Measurements from ENCODE around the gene TXNDC11.
"Not testable (repeated sequence)": the region's sequence is repeated elsewhere in the genome, so short reads cannot be mapped to it uniquely, and the experiment has no call there.

TXNDC11 gene, protein sequence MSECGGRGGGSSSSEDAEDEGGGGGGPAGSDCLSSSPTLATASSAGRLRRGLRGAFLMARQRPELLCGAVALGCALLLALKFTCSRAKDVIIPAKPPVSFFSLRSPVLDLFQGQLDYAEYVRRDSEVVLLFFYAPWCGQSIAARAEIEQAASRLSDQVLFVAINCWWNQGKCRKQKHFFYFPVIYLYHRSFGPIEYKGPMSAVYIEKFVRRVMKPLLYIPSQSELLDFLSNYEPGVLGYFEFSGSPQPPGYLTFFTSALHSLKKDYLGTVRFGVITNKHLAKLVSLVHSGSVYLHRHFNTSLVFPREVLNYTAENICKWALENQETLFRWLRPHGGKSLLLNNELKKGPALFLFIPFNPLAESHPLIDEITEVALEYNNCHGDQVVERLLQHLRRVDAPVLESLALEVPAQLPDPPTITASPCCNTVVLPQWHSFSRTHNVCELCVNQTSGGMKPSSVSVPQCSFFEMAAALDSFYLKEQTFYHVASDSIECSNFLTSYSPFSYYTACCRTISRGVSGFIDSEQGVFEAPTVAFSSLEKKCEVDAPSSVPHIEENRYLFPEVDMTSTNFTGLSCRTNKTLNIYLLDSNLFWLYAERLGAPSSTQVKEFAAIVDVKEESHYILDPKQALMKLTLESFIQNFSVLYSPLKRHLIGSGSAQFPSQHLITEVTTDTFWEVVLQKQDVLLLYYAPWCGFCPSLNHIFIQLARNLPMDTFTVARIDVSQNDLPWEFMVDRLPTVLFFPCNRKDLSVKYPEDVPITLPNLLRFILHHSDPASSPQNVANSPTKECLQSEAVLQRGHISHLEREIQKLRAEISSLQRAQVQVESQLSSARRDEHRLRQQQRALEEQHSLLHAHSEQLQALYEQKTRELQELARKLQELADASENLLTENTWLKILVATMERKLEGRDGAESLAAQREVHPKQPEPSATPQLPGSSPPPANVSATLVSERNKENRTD
- total RNA-seq, result 69.9 to 129 reads per million in 2 donors

DNA sequence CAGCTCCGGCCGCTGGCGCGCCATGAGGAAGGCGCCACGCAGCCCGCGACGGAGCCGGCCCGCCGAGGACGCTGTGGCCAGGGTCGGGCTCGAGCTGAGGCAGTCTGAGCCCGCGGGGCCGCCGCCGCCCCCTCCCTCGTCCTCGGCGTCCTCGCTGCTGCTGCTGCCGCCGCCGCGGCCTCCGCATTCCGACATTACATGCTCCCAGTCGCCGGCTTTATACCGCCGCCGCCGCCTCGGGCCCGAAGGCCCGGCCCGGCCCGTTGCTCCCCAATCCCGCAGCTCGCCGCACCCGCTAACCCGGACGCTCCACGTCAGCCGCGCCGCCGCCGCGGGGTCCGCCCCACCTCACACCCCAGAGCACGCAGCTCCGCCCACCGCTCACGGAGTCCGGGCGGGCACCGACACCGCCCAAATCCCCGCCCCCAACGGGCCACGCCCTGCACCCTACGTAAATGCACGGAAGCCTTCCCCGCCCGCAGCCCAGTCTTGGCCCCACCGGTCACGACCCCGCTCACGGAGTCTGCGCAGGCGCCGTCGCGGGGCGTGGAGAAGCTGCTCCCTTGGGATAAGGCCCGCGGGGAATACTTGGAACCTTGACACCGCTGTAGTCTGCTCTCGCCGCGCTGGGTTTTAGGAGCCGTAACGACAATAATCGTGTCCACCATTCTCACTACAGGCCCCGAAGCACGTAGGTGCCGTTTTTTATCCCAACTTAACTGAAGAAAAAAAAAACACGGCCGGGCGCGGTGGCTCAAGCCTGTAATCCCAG lies at the start of gene TXNDC11:
TSS of gene TXNDC11 (minus strand) at position 322 of the 772 bp plus-strand sequence. CDS start at position 195, 127 bp downstream.
- DNase-seq, result peak; percentile 100

DNA sequence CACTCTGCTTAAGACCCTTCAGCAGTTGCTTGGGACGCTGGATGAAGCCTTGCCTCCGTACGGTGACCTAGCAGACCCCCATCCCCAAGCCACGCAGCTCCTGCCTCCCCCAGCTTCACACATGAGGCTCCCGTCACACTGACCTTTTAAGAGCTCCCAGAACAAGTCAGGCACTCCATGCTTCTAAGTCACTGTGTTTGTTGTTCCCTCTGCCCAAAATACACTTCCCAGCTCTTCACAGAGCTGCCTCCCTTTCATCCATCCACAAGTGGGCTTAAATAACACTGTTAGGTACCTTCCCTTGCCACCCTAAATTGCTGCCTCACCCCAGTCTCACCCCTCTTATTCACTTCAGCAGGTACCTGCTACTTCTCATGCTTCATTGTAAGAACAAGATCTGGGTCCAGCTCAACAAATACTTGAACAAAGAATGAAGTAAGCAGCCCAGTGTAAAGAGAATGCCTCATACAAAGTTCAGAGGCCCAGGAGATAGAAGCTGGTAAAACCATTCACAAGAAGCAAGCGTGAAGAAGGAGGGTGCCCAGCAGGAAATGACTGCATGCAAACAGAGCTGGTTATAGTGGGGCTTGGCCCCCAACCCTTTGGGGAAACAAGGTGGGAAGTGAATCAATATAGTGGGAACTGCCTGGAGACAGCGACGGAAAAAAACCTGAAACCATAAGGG lies 48.6 kb upstream of the TXNDC11 start:
- no peak for DNase-seq

- no peak for DNase-seq
Measured at GRCh38 chr16:11788914-11789313, 46.3 kb upstream of the TXNDC11 start.

GRCh38 chr16:11784980-11785599 lies 42.4 kb upstream of the TXNDC11 start:
- not testable (repeated sequence) for DNase-seq

DNA sequence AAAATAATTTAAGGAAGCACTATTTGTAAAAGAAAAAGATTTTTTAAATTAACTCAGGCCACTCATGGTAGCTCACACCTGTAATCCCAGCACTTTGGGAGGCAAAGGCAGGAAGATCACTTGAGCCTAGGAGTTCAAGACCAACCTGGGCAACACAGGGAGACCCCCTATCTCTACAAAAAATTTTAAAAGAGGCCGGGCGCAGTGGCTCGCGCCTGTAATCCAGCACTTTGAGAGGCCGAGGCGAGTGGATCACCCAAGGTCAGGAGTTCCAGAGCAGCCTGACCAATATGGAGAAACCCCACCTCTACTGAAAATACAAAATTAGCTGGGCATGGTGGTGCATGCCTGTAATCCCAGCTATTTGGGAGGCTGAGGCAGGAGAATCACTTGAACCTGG lies 41.7 kb upstream of the TXNDC11 start:
- DNase-seq, result not testable (repeated sequence)

- no peak for DNase-seq
Measured at GRCh38 chr16:11784038-11784369, 41.3 kb upstream of the TXNDC11 start.

- peak; percentile 34 for DNase-seq
Measured at GRCh38 chr16:11783319-11784037, 40.8 kb upstream of the TXNDC11 start.

- no peak for DNase-seq
Measured at GRCh38 chr16:11781773-11782172, 39.1 kb upstream of the TXNDC11 start.

DNA sequence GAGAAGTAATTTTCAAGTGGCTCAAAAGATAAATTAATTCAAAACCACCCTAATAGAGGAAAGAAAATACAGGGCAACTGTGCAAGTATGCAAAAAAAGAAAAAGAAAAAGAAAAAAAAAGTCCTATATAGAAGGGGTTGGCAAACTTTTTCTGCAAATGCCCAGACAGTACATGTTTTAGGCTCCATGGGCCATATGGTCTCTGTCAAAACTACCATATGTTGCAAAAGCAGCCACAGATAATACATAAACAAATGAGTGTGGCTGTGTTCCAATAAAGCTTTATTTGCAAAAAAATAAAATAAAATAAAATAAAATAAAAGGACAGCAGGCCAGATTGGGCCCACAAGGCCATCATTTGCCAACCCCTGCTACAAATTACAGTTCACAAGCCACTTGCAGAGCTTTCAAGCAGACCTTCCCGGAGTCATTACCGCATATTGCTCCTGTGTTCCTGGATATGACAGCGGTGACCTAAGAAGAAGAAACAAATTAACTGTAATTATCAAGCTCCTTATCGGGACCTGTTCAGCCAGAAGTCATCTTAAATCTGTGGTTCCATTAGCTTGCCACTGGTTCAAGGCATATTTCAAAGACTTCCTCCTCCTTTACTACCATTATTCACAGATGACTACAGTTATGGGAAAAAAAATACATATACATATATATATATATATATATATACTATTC lies 38.5 kb upstream of the TXNDC11 start:
- no peak for DNase-seq

DNA sequence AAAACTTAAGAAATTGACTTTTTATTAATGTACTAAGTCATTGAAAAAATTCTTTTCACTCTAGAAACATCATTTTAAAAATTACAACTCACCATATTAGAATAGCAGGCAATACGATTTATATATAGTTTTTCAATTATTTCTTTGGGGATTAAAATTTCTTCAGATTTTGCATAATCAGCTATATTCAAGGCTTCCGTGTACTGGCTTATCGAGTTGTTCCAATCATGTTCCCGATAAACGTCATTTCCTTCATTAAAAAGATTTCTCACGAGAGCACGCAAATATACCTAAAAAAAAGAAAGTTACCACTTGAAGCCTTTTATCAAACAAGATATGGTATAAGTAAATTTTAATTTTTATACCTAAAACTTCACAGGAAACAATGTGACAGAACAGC lies 36.4 kb upstream of the TXNDC11 start:
- no peak for DNase-seq

- DNase-seq, result no peak
Measured at GRCh38 chr16:11774065-11774626, 31.5 kb upstream of the TXNDC11 start.

DNA sequence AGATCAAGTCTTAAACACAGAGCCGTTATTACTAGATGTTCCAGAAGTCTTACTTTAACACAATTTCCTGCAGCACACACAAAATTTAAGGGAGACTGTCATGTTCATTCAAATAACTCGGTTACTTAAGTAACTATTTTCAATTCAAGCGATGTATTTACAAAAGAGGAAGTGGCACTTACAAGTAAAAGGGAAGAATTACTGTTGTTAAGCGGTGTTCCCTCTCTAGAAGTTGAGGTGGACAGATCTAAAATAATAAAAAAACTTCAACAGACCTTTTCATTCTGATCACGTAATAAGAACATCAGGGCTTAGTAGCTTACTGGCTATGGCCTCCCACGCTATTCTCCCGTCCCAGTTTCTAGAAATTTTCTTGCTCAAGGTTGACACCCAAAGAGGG lies 26.2 kb upstream of the TXNDC11 start:
- no peak for DNase-seq

DNA sequence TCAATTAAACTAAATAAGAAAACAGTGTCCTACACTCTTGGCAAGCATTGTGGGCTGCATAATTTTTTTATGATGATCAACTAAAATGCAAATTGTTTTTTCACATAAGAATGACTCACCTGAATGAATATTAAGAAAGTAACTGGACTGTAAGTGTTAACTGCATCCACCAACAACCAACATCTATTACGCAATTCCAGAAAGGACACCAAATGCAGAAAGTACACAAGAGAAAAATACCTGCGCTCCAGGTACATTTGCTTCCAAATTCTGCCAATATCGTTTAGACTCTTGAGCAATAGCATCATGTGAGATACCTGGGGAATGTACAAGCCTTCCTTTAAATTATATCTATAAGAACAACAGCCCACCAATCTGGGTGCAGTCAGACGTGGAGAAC lies 19.8 kb upstream of the TXNDC11 start:
- no peak for DNase-seq

DNA sequence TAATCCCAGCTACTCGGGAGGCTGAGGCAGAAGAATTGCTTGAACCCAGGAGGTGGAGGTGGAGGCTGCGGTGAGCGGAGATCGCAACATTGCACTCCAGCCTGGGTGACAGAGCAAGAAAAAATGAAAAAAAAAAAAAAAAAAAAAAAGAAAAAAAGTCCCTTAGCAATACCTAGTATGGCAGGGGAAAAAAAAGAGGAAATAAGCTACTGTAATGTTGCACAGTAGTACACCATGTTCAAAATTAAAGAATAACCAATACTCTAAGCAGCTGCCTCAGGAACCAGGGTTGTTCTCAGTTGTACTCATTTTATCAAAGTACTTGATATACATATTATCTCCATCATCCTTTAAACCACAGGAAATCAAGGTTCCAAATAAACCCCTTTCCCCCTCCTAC lies 17.3 kb upstream of the TXNDC11 start:
- no peak for DNase-seq

DNA sequence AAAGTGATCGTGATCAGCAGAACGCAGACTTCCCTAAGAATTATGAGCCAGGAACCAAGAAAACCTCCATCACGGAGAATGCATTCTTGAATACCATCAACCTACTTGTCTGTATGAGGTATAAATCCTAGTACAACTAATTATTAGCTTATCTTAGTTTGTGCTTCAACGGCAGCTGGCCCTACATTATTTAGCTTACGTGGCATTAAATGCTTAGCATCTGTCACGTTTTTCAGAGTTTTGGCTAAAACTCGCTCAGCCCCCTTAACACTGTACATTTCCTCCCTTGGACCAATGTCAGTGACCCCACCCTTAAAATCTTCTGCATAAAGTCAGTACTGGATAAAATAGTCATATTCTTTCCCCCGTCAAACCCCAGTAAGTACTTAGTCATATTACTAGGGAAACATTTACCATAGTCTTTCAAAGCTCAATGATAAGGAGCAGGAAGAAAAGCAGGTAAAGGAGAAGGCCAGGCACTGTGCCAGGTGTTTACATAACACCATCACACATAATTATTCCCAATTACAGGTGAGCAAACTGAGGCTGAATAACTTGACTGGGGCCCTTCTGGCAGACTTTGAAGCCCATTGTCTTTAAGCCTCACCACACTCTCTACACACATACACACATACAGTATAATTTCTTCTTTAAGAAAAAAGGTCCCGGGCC lies 16.6 kb upstream of the TXNDC11 start:
- no peak for DNase-seq

DNA sequence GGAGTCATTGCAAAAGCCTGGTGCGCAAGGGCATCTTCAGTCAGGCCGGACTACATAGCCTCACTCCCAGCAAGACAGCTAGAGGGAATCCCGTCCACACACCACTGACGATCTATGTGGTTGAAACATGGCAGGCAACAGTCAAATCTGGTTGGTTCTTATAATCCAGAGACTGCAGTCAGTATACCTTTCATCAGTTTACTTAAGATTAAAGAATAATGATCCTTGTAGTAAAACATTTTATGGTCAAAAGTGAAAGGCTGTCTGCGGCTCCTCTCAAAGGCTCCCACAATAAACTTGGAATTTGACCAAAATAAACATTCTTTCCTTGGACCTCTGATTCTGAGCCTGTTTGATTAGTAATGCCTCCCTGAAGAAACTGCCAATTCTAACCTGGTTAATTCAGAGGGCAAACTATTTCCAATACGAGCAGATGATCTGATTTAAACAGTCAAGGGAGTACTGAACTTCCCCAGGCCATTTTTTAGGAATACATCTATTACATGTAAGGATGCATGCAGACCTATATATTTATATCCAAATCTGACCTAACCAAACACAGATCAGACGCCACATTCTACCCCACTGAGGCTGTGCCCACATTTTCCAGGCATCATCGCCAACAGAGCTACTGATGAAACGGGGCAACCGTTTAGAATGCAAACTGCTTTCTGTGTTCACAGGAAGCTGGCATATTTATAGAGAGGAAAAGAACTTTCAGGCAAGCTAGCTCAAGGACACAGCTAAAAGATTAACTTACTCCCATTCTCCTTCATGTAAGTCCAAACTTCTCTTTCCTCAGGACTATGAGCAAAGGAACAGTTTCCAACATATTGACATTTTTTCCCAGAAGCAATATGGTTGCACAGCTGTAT lies 15.3 kb upstream of the TXNDC11 start:
- DNase-seq, result no peak

- DNase-seq, result no peak
Measured at GRCh38 chr16:11756248-11756647, 13.6 kb upstream of the TXNDC11 start.

DNA sequence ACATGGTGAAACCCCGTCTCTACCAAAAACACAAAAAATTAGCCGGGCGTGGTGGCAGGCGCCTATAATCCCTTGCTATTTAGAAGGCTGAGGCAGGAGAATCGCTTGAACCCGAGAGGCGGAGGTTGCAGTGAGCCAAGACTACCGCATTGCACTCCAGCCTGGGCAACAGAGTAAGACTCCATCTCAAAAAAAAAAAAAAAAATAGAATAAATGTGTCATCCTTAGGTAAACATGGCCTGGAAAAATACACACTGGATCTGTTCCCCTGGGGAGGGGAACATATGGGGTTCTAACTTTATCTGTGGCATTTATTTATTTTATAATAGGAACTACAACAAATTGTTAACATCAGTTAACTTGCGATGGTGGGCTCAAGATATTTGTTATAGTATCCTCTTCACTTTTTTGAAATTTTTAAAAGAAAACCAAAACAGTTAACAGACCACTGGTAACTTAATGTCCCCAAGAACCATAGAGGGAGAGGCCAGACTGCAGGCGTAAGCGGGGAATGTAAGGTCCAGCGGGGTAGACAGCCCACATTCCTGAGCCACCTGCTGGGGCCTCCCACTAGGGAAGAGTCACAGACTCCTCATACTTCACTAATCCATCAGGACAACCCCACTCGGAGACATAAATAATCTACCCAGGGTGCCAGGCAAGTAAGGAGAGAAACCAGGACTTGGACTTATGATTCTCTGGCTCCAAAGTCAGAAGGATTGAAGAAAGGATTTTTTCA lies 12.5 kb upstream of the TXNDC11 start:
- no peak for DNase-seq

Data from T-helper 9 cell (primary cell).